ENCODE measurements around the gene ZDHHC5.

DNA sequence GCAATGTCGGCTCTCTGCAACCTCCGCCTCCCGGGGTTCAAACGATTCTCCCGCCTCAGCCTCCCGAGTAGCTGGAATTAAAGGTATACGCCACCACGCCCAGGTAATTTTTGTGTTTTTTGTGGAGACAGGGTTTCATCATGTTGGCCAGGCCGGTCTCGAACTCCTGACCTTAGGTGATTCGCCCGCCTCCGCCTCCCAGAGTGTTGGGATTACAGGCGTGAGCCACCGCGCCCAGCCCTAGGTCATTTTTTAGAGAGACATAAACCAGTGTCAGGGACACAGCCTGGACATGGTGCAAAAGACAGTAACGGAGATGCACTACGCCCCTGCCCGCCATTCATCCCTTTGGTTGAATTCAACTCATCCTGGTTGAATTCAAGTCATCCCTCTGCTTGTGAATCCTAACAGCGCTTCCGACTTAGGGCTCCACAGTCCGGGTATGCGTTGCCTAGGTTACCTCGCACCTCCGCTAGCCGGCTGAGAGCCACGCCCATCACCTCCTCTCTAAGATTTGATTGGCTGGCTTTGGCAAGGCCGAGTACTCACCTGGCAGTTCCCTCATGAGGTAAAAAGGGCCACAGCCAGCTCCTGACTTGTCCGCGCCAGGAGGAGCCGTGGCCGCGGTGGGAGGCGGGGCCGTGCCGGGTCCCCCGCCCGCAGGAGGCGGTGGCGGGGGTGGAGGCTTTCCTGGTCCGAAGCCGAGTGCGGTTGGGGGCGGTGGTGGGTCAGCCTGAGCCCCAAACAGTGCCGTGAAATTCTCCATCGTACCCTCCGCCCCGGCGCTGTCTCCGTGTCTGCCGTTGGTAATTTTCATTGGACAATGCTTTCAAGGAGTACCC lies 43.7 kb downstream of the ZDHHC5 start, which contains the start of gene MED19:
- TF ChIP-seq POLR2A (IDR thresholded peaks at IDR 0.05; ENCODE audit: low read length) (no peak), GATA1 (IDR thresholded peaks at IDR 0.05; ENCODE audit: low read depth, low read length) (no peak)

All from erythroblast (primary cell).